ENCODE results near the gene AKR7A3.

GRCh38 chr1:19262047-19262446 lies 26.5 kb downstream of the AKR7A3 start:
- TF ChIP-seq POLR2A (IDR thresholded peaks at IDR 0.05) (no peak), CTCF (IDR thresholded peaks at IDR 0.05) (no peak)

Measured in thyroid gland (tissue), 4 donors.